Measurements from ENCODE around the gene TTYH3. TPM values are rescaled to one million over a fixed set of nuclear protein-coding genes. Genes with fewer than 3 reads are reported as not detected.

Gene TTYH3
- total and polyA plus RNA-seq, 2 of the 8 experiments (the other 6 are each of a cell fraction or from before 2014, with no cell fraction given), result 66.2 to 169 TPM

DNA sequence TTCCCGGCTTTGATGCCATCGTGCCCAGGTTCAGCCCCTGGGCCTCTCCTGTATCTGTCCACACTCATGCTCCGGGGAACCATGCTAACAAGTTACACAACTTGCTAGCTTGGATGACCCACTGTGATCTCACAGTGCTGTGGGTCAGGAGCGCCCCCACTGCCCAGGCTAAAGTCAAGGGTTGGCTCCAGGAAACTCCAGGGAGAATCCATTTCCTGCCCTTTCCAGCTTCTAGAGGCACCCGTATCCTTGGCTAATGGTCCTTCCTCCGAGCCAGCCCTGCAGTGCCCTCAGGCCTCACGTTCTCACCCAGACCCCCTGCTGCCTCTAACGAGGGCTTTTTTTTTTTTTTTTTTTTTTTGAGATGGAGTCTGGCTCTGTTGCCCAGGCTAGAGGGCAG lies 75.7 kb downstream of the TTYH3 start:
- no peak for DNase-seq (ENCODE audit: low read depth in 1 of 2, low spot score in 2 of 2)

More for the DNA sequence above, 75.7 kb downstream of the TTYH3 start:
- Histone ChIP-seq H3K27ac (ENCODE audit: low read depth, low read length) (no peak overlapping the region), H3K18ac (ENCODE audit: extremely low read depth, low read length) (no peak overlapping the region), H2AFZ (ENCODE audit: low read length) (no peak overlapping the region), H3K56ac (replicated peaks; ENCODE audit: insufficient read length, low read depth, low read length) (no peak overlapping the region), H2BK120ac (replicated peaks; ENCODE audit: low read depth, low read length) (no peak overlapping the region), H2BK5ac (ENCODE audit: low read depth, low read length) (no peak overlapping the region), H2BK12ac (ENCODE audit: low read depth, low read length) (no peak overlapping the region), H2BK15ac (ENCODE audit: low read length) (no peak overlapping the region), H4K5ac (ENCODE audit: insufficient read length, low read depth, low read length) (no peak overlapping the region), H3K23me2 (ENCODE audit: low read depth, low read length) (no peaks in the 10 kb centered on the region), H3K4me2 (ENCODE audit: insufficient read depth in 1 of 2, low read depth in 2 of 2, low read length in 2 of 2) (no peak overlapping the region), H3K4me1 (replicated peaks in 1 of 4; ENCODE audit: control insufficient read depth in 3 of 4, insufficient read depth in 4 of 4, low read length in 3 of 4) (peaks cover 0 to 5% (median under 1%) of the 10 kb centered on the region in 4 experiments; a peak in 1 of 7 replicates), H3K4me3 (ENCODE audit: extremely low read depth in 1 of 4, insufficient read depth in 2 of 4, low read depth in 3 of 4, low read length in 4 of 4) (no peak overlapping the region), H3K4ac (replicated peaks; ENCODE audit: insufficient read length, low read depth, low read length) (no peak overlapping the region), H3K79me2 (ENCODE audit: control insufficient read depth in 1 of 2, insufficient read depth in 2 of 2, low read length in 2 of 2) (no peaks in the 10 kb centered on the region), H4K20me1 (replicated peaks in 1 of 2; ENCODE audit: control insufficient read depth in 1 of 2, insufficient read depth in 2 of 2, low read length in 2 of 2) (peaks cover under 1 to 1% of the 10 kb centered on the region in 2 experiments), H3K27me3 (replicated peaks in 1 of 4; ENCODE audit: control insufficient read depth in 3 of 4, extremely low read depth in 1 of 4, insufficient read depth in 3 of 4, low read length in 3 of 4) (no peaks in the 10 kb centered on the region), H3K36me3 (ENCODE audit: control insufficient read depth in 2 of 4, insufficient read depth in 4 of 4, low read length in 3 of 4) (no peaks in the 10 kb centered on the region; a peak in 1 of 8 replicates), H3K9ac (replicated peaks in 1 of 4; ENCODE audit: extremely low read depth in 1 of 4, low read depth in 3 of 4, low read length in 3 of 4) (no peak overlapping the region), H3K23ac (ENCODE audit: insufficient read length) (no peak overlapping the region), H4K91ac (replicated peaks; ENCODE audit: insufficient read length, low read length) (no peak overlapping the region), H4K8ac (ENCODE audit: extremely low read depth, insufficient read depth, low read length) (no peak overlapping the region; the same call in 1 of the 2 replicates), H2BK20ac (ENCODE audit: low read length) (no peak overlapping the region), H3K14ac (ENCODE audit: insufficient read length) (no peak overlapping the region), H3K9me3 (ENCODE audit: insufficient read depth in 2 of 2, low read depth in 1 of 2, low read length in 1 of 2) (no peaks in the 10 kb centered on the region), H3K79me1 (ENCODE audit: low read depth, low read length) (no peaks in the 10 kb centered on the region), H2AK5ac (ENCODE audit: low read depth, low read length) (no peak overlapping the region)
- CTCF ChIA-PET (ENCODE audit: partially characterized antibody), result interaction anchor here (0.6 to 9.1 kb wide), 8 partner anchors 14 to 1404 kb away, joined by 3 to 125 read pairs (median 6); no protein-coding TSS in a partner anchor
- no peak for FAIRE-seq
- WGBS, 2 experiments (ENCODE audit: extremely low coverage in 1 of 2, insufficient coverage in 1 of 2, insufficient read length in 1 of 2, insufficient replicate concordance in 2 of 2, low coverage in 1 of 2, low lambda C conversion rate in 2 of 2, missing lambda C conversion rate in 1 of 2), result 83% methylated on average over 8 of the region's 8 CpGs; no CpG with 5 or more reads in 1 of the 2 experiments
- TF ChIP-seq, protein P1, sequence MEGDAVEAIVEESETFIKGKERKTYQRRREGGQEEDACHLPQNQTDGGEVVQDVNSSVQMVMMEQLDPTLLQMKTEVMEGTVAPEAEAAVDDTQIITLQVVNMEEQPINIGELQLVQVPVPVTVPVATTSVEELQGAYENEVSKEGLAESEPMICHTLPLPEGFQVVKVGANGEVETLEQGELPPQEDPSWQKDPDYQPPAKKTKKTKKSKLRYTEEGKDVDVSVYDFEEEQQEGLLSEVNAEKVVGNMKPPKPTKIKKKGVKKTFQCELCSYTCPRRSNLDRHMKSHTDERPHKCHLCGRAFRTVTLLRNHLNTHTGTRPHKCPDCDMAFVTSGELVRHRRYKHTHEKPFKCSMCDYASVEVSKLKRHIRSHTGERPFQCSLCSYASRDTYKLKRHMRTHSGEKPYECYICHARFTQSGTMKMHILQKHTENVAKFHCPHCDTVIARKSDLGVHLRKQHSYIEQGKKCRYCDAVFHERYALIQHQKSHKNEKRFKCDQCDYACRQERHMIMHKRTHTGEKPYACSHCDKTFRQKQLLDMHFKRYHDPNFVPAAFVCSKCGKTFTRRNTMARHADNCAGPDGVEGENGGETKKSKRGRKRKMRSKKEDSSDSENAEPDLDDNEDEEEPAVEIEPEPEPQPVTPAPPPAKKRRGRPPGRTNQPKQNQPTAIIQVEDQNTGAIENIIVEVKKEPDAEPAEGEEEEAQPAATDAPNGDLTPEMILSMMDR (IDR thresholded peaks at IDR 0.05; ENCODE audit: control extremely low read depth in 1 of 3, insufficient read depth in 1 of 3, low read depth in 1 of 3, low read length in 3 of 3), result peak in 1 of 3 experiments; percentile 4; a peak in 1 of 4 replicates
- no peak for TF ChIP-seq CBX8 (IDR thresholded peaks at IDR 0.05; ENCODE audit: borderline replicate concordance, low read depth, low read length)
- POLR2A ChIA-PET (ENCODE audit: partially characterized antibody), result no interaction called here

Data from H1 (cell line).